Measurements from ENCODE around the gene KDM2B.

DNA sequence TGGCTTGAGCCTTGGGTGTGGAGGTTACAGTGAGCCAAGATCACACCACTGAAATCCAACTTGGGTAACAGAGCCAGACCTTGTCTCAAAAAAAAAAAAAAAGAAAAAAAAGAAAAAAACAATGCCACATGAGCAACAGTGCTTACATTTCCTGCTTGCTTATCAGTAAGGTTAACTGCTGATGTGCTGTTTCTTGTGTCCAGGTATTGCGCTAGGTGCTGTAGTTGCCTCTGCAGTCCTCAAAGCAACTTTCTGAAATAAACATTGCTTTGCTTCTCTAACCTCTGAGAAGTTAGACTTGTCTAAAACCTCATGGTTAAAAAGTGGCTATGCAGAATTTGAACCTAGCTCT is 156.2 kb downstream of the KDM2B start:
- TF ChIP-seq CTCF (IDR thresholded peaks at IDR 0.05; ENCODE audit: extremely low read depth in 1 of 2, insufficient read depth in 1 of 2, low read depth in 1 of 2, low read length in 2 of 2) (no peak), POLR2A (IDR thresholded peaks at IDR 0.05; ENCODE audit: low read depth, low read length) (no peak), MYC (IDR thresholded peaks at IDR 0.05; ENCODE audit: low read depth, low read length) (no peak), POLR2AphosphoS5 (IDR thresholded peaks at IDR 0.05; ENCODE audit: insufficient read depth, low read depth, low read length) (no peak)
